Measurements from ENCODE around the gene DCLK1. TPM values are rescaled to one million over a fixed set of nuclear protein-coding genes. Genes with fewer than 3 reads are reported as not detected.

Gene DCLK1
- total and polyA plus RNA-seq, 9 donors: 3.3 to 37.0 (median 20.7) TPM

DNA sequence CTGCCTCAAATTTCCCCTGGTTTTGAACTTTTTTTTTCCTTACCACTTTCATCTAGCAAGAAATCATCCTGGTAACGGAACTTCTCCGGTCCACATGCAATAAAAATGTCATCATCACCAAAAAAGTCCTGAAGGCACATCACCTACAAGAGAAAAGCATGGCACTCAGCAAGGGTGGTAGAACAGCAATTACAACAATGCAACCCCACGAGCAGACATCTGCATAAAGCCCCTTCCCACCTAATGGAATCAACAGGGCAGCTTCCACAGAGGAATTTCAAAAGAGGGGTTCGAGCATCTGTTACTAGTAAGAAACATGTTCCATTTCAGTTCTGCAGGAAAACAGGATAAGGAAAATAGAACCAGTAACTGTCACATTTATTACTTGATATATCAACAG is 183.9 kb downstream of the DCLK1 start:
- H3K36me3 ChIP-seq: no peaks in the 10 kb centered on the region
- no peaks in the 10 kb centered on the region for H3K27me3 ChIP-seq
- no peak overlapping the region for H3K4me3 ChIP-seq
- H3K9me3 ChIP-seq: no peaks in the 10 kb centered on the region
- DNase-seq: no peak
- H3K4me1 ChIP-seq (ENCODE audit: insufficient read depth): no peaks in the 10 kb centered on the region
- H3K27ac ChIP-seq: no peak overlapping the region
- intact Hi-C loops (cut with DNase I): no loop called here
- TF ChIP-seq EP300 (IDR thresholded peaks at IDR 0.05) (no peak), POLR2A (IDR thresholded peaks at IDR 0.05) (no peak)
- TF ChIP-seq, protein P1, sequence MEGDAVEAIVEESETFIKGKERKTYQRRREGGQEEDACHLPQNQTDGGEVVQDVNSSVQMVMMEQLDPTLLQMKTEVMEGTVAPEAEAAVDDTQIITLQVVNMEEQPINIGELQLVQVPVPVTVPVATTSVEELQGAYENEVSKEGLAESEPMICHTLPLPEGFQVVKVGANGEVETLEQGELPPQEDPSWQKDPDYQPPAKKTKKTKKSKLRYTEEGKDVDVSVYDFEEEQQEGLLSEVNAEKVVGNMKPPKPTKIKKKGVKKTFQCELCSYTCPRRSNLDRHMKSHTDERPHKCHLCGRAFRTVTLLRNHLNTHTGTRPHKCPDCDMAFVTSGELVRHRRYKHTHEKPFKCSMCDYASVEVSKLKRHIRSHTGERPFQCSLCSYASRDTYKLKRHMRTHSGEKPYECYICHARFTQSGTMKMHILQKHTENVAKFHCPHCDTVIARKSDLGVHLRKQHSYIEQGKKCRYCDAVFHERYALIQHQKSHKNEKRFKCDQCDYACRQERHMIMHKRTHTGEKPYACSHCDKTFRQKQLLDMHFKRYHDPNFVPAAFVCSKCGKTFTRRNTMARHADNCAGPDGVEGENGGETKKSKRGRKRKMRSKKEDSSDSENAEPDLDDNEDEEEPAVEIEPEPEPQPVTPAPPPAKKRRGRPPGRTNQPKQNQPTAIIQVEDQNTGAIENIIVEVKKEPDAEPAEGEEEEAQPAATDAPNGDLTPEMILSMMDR (IDR thresholded peaks at IDR 0.05): no peak
- 70 to 73% (median 72%) methylated on average over 4 of the region's 4 CpGs for WGBS, 3 donors

DNA sequence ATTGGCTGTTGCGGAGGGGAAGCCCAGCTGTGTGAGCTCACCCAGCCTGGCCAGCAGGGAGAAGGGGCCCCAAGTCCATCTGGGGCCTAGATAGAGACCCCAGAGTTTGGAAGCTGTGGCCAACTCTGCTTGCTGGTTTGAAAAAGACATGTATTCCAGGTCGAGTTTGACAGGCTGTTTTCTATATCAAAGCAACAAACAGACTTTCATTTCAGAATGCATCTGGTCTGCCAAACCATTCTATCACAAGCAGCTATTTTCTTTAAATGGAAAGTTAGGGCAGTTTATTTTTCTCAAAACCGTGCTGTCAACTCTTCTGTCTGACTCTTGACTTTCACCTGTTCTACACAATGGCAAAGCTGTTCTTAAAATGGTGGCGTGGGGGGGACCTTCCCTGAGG is 185.8 kb downstream of the DCLK1 start:
- no peaks in the 10 kb centered on the region for H3K36me3 ChIP-seq
- TF ChIP-seq EP300 (IDR thresholded peaks at IDR 0.05) (no peak), POLR2A (IDR thresholded peaks at IDR 0.05) (no peak)
- TF ChIP-seq, protein P1 (IDR thresholded peaks at IDR 0.05): no peak
- no peak overlapping the region for H3K27ac ChIP-seq
- no peak for DNase-seq
- 82% methylated on average over 4 of the region's 4 CpGs for WGBS, 3 donors
- no peaks in the 10 kb centered on the region for H3K27me3 ChIP-seq
- H3K9me3 ChIP-seq: no peaks in the 10 kb centered on the region
- intact Hi-C loops (cut with DNase I): no loop called here
- H3K4me3 ChIP-seq: no peak overlapping the region
- no peaks in the 10 kb centered on the region for H3K4me1 ChIP-seq (ENCODE audit: insufficient read depth)

DNA sequence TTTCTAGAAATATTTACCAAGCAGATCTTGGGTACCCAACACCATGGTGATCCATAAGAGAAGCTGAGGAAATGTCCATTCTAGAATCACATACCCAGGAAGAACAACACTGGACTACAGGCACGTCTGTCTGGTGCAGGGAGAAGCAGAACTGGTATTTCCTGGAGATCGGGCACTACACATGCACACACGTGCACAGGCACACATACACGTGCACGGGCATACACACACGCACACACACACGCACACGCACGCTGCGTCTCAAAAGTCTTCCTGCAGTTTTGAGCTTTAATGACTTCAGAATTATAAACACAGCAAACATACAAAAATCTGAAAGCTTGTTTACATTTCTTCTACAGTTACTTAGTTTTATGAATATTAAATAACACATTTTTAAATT is 189.8 kb downstream of the DCLK1 start:
- DNase-seq: no peak
- WGBS, 3 donors: 79 to 90% (median 89%) methylated on average over 10 of the region's 10 CpGs
- Histone ChIP-seq H3K27me3 (no peaks in the 10 kb centered on the region), H3K27ac (no peak overlapping the region), H3K9me3 (no peaks in the 10 kb centered on the region), H3K4me3 (no peak overlapping the region), H3K4me1 (ENCODE audit: insufficient read depth) (no peaks in the 10 kb centered on the region), H3K36me3 (no peaks in the 10 kb centered on the region)
- intact Hi-C loops (cut with DNase I): no loop called here
- no peak for TF ChIP-seq POLR2A (IDR thresholded peaks at IDR 0.05)
- TF ChIP-seq, protein P1 (IDR thresholded peaks at IDR 0.05): no peak
- TF ChIP-seq EP300 (IDR thresholded peaks at IDR 0.05): no peak

DNA sequence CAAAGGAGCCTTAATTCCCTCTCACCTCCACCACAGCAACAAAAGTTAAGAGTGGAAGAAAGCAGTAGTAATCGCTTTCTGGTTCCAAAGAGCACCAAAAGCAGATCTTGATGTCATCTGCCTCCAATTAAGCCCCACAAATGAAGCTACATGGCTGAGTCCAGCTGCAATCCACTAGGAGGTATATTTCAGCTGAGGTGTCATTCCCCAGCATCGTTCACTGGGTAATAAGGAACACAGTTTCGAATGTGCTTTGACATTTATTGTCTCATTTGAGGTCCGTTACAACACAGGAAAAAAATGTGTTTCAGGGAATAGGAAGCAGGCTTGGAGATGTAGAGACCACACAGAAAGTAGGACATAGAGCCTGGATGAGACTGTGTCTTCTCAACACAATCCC is 190.4 kb downstream of the DCLK1 start:
- Histone ChIP-seq H3K4me1 (ENCODE audit: insufficient read depth) (no peaks in the 10 kb centered on the region), H3K27ac (no peak overlapping the region), H3K4me3 (no peak overlapping the region), H3K9me3 (no peaks in the 10 kb centered on the region), H3K27me3 (no peaks in the 10 kb centered on the region), H3K36me3 (no peaks in the 10 kb centered on the region)
- no peak for TF ChIP-seq EP300 (IDR thresholded peaks at IDR 0.05)
- TF ChIP-seq POLR2A (IDR thresholded peaks at IDR 0.05): no peak
- TF ChIP-seq, protein P1 (IDR thresholded peaks at IDR 0.05): no peak
- intact Hi-C loops (cut with DNase I): no loop called here
- WGBS, 3 donors: 65 to 71% (median 66%) methylated on average over 4 of the region's 4 CpGs
- no peak for DNase-seq
